Activated CD8-positive, alpha-beta T cell treated with anti-CD3 and anti-CD28 coated beads for 36 hours (primary cell): ENCODE results near the gene ECE2. TPM values are rescaled to one million over a fixed set of nuclear protein-coding genes. Genes with fewer than 3 reads are reported as not detected.

Experiments used
- ATAC-seq: fragments of 200-7000 bp; cut with Tn5 transposase; one replicate; pipeline ENCODE4 v1.10.0; 2021; ENCODE audit warnings: mild to moderate bottlenecking, moderate library complexity
- CTCF ChIA-PET: fragments of 350-600 bp; sonication (Branson Sonifier 250); formaldehyde crosslinking; loops from one replicate; lab custom pipeline; 2021; ENCODE audit warnings: antibody characterized with exemption; lab: Charles Lee
- POLR2A ChIA-PET: fragments of 350-600 bp; sonication (Branson Sonifier 250); formaldehyde crosslinking; loops from one replicate; lab custom pipeline; 2021; ENCODE audit warnings: antibody characterized with exemption; lab: Charles Lee
- DNase-seq: peaks from one replicate; pipeline ENCODE4 v3.0.0-alpha.2; 2020
- H3K27ac Mint-ChIP-seq: one replicate; pipeline ENCODE4 v1.8.0; 2021; ENCODE audit warnings: mild to moderate bottlenecking, mixed read lengths
- H3K27me3 Mint-ChIP-seq: one replicate; pipeline ENCODE4 v1.8.0; 2021; ENCODE audit warnings: mixed read lengths
- H3K36me3 Mint-ChIP-seq: one replicate; pipeline ENCODE4 v1.8.0; 2021; ENCODE audit warnings: low read depth, mixed read lengths
- H3K4me1 Mint-ChIP-seq: one replicate; pipeline ENCODE4 v1.8.0; 2021; ENCODE audit warnings: low read depth, mixed read lengths
- H3K4me3 Mint-ChIP-seq: one replicate; pipeline ENCODE4 v1.8.0; 2021; ENCODE audit warnings: mild to moderate bottlenecking, moderate library complexity, mixed read lengths
- H3K9me3 Mint-ChIP-seq: one replicate; pipeline ENCODE4 v1.8.0; 2021; ENCODE audit warnings: mixed read lengths
- intact Hi-C: fragments of 100-400 bp; cut with micrococcal nuclease; formaldehyde crosslinking; loops from one replicate; pipeline ENCODE4 v1.10.0; 2022
- total RNA-seq, 2 experiments: library from RNA; stranded (reverse); gene quantifications; one replicate each; pipeline ENCODE4 v1.2.3, GENCODE V29; 2021
- TF ChIP-seq, protein P1 (sequence below): fragments of 200-600 bp; IDR thresholded peaks from one replicate; pipeline ENCODE4 v1.8.0; 2022; ENCODE audit warnings: antibody characterized with exemption, mild to moderate bottlenecking

ECE2 gene
- total RNA-seq, 2 experiments from 2014 or later: not detected

DNA sequence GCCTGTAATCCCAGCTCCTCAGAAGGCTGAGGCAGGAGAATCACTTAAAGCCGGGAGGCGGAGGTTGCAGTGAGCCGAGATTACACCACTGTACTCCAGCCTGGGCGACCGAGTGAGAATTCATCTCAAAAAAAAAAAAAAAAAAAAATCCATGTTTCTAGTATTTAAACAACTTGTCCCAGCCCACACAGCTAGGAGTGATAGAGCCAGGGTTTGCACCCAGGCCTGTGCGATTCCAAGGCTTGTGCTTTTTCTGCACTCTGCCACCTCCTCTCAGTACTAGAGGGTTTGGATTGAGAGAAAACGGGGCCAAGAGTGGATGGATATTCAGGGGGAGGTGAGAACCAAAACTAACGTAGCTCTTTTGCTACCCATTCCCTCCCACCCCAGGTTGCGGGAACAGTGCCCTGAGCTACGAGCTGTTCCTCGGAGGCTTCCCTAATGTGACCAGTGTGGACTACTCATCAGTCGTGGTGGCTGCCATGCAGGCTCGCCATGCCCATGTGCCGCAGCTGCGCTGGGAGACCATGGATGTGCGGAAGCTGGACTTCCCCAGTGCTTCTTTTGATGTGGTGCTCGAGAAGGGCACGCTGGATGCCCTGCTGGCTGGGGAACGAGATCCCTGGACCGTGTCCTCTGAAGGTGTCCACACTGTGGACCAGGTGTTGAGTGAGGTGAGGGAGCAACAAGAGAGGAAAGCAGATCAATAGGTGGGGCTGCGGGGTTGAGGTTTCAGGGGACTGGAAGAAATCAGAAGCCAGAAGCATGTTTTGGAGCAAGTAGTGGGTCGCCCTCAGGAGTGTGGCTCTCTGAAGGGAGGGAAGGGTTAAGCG lies 18.5 kb upstream of the ECE2 start:
- Mint-ChIP-seq H3K9me3 (no peaks in the 10 kb centered on the region), H3K4me3 (no peak overlapping the region), H3K4me1 (peaks cover 23% of the 10 kb centered on the region), H3K27ac (no peak overlapping the region), H3K27me3 (peaks cover 17% of the 10 kb centered on the region), H3K36me3 (peaks cover 14% of the 10 kb centered on the region)
- ATAC-seq (no peak), DNase-seq (no peak)
- TF ChIP-seq, protein P1, sequence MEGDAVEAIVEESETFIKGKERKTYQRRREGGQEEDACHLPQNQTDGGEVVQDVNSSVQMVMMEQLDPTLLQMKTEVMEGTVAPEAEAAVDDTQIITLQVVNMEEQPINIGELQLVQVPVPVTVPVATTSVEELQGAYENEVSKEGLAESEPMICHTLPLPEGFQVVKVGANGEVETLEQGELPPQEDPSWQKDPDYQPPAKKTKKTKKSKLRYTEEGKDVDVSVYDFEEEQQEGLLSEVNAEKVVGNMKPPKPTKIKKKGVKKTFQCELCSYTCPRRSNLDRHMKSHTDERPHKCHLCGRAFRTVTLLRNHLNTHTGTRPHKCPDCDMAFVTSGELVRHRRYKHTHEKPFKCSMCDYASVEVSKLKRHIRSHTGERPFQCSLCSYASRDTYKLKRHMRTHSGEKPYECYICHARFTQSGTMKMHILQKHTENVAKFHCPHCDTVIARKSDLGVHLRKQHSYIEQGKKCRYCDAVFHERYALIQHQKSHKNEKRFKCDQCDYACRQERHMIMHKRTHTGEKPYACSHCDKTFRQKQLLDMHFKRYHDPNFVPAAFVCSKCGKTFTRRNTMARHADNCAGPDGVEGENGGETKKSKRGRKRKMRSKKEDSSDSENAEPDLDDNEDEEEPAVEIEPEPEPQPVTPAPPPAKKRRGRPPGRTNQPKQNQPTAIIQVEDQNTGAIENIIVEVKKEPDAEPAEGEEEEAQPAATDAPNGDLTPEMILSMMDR: no peak
- ChIA-PET POLR2A (interaction anchor here (0.6 kb wide), 1 partner anchor 29 kb away, joined by 3 read pairs; no protein-coding TSS in a partner anchor), CTCF (interaction anchor here (0.6 to 3.2 kb wide), 4 partner anchors 27 to 96 kb away, joined by 3 to 18 read pairs (median 4); no protein-coding TSS in a partner anchor)
- intact Hi-C loops: no loop called here

DNA sequence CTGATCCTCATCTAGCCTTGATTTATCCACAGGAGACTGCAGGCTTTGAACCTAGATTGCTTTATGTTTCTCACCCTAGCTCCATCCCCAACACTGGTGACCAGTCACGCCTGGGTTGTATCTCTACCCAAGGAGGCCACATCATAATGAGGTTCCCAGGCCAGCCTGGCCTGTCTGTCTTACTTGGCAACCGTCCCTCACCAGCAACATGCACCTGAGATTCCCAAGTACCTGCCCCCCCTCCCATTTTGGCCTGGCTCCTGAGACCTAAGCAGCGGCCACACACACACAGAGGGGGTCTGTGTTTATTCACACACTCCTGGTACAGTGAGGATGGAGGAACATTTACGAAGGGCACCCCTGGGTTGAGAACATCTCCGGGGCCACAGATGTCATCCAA lies 16.9 kb upstream of the ECE2 start:
- POLR2A ChIA-PET: interaction anchor here (0.8 to 1.0 kb wide), 2 partner anchors 9 to 39 kb away, joined by 3 to 4 read pairs; no protein-coding TSS in a partner anchor
- Mint-ChIP-seq H3K27me3 (peaks cover 27% of the 10 kb centered on the region), H3K4me3 (no peak overlapping the region), H3K27ac (no peak overlapping the region), H3K36me3 (peaks cover 14% of the 10 kb centered on the region), H3K9me3 (no peaks in the 10 kb centered on the region), H3K4me1 (peaks cover 28% of the 10 kb centered on the region)
- TF ChIP-seq, protein P1: no peak
- CTCF ChIA-PET: interaction anchor here (0.8 to 3.7 kb wide), 5 partner anchors 9 to 32 kb away, joined by 4 to 17 read pairs (median 5); partner anchors contain the start of gene EEF1AKMT4
- intact Hi-C loops: no loop called here
- DNase-seq (no peak), ATAC-seq (no peak)

DNA sequence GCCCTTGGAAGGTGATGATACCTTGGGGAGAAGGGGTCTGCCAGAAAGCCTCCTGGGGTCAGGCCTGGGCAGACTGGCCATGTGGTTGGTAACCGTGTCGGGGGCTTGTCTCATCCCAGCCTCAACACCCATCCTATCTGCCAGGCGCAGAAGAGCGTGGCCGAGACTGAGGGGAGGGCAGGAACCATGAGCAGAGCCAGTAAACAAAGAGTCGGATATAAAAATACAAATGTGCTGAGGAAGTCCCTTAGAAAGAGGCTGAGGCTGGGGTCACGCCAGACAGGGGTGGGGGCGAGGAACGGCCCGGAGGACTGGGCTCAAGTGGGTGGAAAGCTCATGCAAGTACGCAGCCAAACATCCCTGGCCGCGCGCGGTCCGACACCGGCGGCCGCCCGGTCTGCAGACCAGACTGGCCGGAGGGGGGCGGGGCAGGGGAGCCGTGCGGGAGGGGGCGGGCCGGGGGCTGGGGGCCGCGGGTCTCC lies 16.4 kb upstream of the ECE2 start:
- Mint-ChIP-seq H3K9me3 (no peaks in the 10 kb centered on the region), H3K27me3 (peaks cover 29% of the 10 kb centered on the region), H3K27ac (no peak overlapping the region), H3K36me3 (peaks cover 14% of the 10 kb centered on the region), H3K4me1 (peaks cover 28% of the 10 kb centered on the region), H3K4me3 (no peak overlapping the region)
- TF ChIP-seq, protein P1: no peak
- ChIA-PET POLR2A (interaction anchor here (1.0 to 1.4 kb wide), 2 partner anchors 10 kb away, joined by 4 read pairs; partner anchors contain the start of gene EEF1AKMT4), CTCF (interaction anchor here (1.0 to 4.3 kb wide), 5 partner anchors 9 to 32 kb away, joined by 3 to 19 read pairs (median 6); partner anchors contain the start of genes EEF1AKMT4 and VWA5B2)
- no peak for ATAC-seq
- no peak for DNase-seq
- intact Hi-C loops: no loop called here

DNA sequence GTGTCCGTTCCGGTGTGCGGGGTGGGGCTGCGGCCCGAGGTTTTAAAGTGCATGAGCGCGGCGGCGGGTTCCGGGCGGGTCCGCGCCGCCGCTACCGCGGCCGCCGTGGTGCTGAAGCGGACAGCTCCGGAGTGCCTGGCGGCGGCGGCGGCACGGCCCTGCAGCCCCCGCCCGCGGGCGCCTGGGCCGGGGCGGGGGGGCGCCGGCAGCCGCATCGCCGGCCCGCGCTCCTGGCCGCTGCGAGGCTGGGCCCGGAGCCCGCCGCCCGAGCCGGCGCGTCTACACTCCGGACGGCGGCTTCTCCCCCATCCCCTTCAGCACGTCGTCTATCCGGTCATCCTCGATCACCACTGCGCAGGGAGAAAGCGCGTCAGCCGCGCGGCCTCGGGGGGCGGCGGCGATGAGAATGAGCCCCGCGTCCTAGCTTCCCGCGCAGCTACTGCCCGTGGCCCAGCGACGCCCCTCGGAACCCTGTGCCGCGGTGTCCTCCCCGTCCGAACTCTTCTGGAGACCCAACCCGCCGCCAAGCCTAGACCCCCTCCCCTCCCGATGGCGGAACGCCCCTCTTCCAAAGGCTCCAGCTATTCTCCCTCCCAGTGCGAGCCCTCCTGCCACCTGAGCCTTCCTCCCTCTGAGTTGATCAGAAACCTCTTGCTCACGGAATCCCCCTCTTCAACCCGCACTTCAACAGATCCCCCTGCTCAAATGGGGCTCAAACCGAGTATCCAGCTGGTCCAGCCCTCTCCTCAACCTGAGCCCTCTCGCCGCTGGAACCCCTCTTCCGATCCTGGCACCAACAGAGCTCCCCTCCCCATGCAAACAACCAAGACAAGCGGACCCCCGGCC lies 15.7 kb upstream of the ECE2 start:
- peaks cover 12% of the 10 kb centered on the region for H3K36me3 Mint-ChIP-seq
- POLR2A ChIA-PET: interaction anchor here (0.8 to 1.4 kb wide), 4 partner anchors 9 to 74 kb away, joined by 3 to 4 read pairs (median 4); partner anchors contain the start of genes ABCF3 and EEF1AKMT4
- intact Hi-C loops: no loop called here
- peak; percentile 45 for DNase-seq
- no peak overlapping the region for H3K27ac Mint-ChIP-seq
- peak; percentile 63 for ATAC-seq
- peaks cover 25% of the 10 kb centered on the region for H3K4me1 Mint-ChIP-seq
- no peaks in the 10 kb centered on the region for H3K9me3 Mint-ChIP-seq
- CTCF ChIA-PET: interaction anchor here (1.0 to 4.3 kb wide), 5 partner anchors 10 to 32 kb away, joined by 3 to 19 read pairs (median 6); partner anchors contain the start of genes EEF1AKMT4 and VWA5B2
- peak overlapping the region; percentile 57 for H3K4me3 Mint-ChIP-seq
- TF ChIP-seq, protein P1: no peak
- peaks cover 34% of the 10 kb centered on the region for H3K27me3 Mint-ChIP-seq
